Measurements from ENCODE around the gene SPRR2G. TPM values are rescaled to one million over a fixed set of nuclear protein-coding genes. Genes with fewer than 3 reads are reported as not detected.

The SPRR2G gene
- total RNA-seq, 2 donors from 2014 or later = not detected

DNA sequence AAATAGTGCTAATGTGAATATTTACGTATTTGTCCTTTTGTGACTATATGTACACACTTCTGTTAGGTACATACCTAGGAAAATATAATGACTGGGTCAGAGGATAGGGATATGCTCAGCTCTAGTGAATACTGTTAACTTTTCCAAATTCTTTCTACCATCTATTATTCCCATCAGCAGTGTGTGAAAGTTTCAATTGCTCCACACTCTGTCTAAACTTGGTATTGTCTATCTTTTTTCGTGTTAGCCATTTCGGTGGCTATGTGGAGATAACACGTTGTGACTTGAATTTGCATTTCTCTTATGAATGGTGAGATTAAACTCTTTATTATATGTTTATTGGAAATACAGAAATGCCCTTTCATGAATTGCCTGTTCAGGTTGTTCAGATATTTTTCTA, 29.9 kb upstream of the SPRR2G start:
- Histone ChIP-seq H3K27ac (no peak overlapping the region), H3K36me3 (replicated peaks in 1 of 2; ENCODE audit: insufficient read depth in 1 of 2, low read depth in 2 of 2) (no peaks in the 10 kb centered on the region), H3K4me3 (no peak overlapping the region), H3K9me3 (no peaks in the 10 kb centered on the region), H3K27me3 (no peaks in the 10 kb centered on the region), H3K4me1 (no peaks in the 10 kb centered on the region)
- DNase-seq = no peak
- ATAC-seq = peak; percentile 60
- TF ChIP-seq POLR2A (IDR thresholded peaks at IDR 0.05) = no peak
- TF ChIP-seq, protein P1, sequence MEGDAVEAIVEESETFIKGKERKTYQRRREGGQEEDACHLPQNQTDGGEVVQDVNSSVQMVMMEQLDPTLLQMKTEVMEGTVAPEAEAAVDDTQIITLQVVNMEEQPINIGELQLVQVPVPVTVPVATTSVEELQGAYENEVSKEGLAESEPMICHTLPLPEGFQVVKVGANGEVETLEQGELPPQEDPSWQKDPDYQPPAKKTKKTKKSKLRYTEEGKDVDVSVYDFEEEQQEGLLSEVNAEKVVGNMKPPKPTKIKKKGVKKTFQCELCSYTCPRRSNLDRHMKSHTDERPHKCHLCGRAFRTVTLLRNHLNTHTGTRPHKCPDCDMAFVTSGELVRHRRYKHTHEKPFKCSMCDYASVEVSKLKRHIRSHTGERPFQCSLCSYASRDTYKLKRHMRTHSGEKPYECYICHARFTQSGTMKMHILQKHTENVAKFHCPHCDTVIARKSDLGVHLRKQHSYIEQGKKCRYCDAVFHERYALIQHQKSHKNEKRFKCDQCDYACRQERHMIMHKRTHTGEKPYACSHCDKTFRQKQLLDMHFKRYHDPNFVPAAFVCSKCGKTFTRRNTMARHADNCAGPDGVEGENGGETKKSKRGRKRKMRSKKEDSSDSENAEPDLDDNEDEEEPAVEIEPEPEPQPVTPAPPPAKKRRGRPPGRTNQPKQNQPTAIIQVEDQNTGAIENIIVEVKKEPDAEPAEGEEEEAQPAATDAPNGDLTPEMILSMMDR (IDR thresholded peaks at IDR 0.05) = peak in 3 of 7 experiments; percentile 30 to 46 (median 32)
- intact Hi-C loops (cut with DNase I) = no loop called here
- WGBS, 2 donors = 39 to 54% methylated on average over 4 of the region's 4 CpGs

DNA sequence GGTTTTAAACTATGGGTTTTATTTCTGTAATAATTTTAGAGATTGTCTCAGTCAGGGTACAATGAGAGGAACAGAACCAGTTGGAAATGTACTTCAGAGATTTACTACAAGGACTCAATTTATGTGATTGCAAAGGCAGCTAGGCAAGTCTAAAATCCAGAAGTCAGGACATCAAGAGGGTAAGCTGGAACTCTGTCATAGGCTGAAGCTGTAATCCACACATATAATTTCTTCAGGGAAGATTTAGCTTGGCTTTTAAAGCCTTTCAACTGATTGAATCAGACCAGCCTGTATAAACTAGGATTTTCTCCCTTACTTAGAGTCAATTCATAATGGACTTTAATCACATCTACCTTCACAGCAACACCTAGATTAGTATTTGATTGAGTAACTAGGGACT, 28.2 kb upstream of the SPRR2G start:
- Histone ChIP-seq H3K9me3 (no peaks in the 10 kb centered on the region), H3K27me3 (no peaks in the 10 kb centered on the region), H3K4me1 (no peaks in the 10 kb centered on the region), H3K36me3 (replicated peaks in 1 of 2; ENCODE audit: insufficient read depth in 1 of 2, low read depth in 2 of 2) (no peaks in the 10 kb centered on the region), H3K27ac (no peak overlapping the region), H3K4me3 (no peak overlapping the region)
- intact Hi-C loops (cut with DNase I) = no loop called here
- ATAC-seq (no peak), DNase-seq (no peak)
- no peak for TF ChIP-seq POLR2A (IDR thresholded peaks at IDR 0.05)
- TF ChIP-seq, protein P1 (IDR thresholded peaks at IDR 0.05) = no peak

DNA sequence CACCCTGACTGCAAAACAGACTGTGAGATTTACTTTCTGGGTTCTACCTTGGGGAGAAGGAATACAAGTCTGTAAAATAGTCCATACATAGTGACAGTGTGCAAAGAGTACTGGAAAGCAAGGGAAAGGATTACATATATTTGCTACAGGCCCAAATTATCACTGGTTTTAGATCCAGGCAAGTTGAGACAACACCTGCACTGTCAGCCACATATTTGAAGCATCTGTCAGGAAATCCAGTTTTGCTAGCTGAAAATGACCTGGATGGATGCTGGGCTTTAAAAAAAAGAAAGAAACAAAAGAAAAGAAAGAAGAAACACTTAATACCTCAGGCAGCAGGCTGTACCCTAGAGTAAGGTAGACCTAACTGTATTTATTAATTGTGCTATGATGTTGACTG, 23.9 kb upstream of the SPRR2G start:
- no peaks in the 10 kb centered on the region for H3K36me3 ChIP-seq (replicated peaks in 1 of 2; ENCODE audit: insufficient read depth in 1 of 2, low read depth in 2 of 2)
- no peak for ATAC-seq
- no peak for DNase-seq
- intact Hi-C loops (cut with DNase I) = no loop called here
- H3K4me1 ChIP-seq = no peaks in the 10 kb centered on the region
- no peak overlapping the region for H3K4me3 ChIP-seq
- no peaks in the 10 kb centered on the region for H3K9me3 ChIP-seq
- H3K27me3 ChIP-seq = no peaks in the 10 kb centered on the region
- TF ChIP-seq POLR2A (IDR thresholded peaks at IDR 0.05) = no peak
- TF ChIP-seq, protein P1 (IDR thresholded peaks at IDR 0.05) = no peak
- H3K27ac ChIP-seq = no peak overlapping the region

DNA sequence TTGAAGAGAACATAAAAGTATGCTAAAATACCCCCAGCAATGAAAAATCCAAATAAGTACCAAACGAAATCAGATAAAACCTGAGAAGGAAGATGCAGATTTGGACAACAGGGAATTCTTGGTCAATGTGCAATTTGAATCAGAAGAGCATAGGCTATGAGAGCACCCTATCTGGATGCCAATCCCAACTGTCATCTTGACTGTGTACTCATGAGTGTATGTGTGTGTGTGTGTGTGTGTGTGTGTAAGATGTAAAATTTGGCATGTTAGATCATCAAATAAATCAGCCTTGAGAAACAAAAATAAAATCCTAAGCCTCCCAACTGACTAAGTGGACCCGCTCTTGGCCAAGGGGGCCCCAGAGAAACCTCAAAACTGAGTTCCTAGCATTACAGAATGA, 18.0 kb upstream of the SPRR2G start:
- DNase-seq (no peak), ATAC-seq (no peak)
- no peak overlapping the region for H3K27ac ChIP-seq
- intact Hi-C loops (cut with DNase I) = no loop called here
- 70 to 74% methylated on average over 2 of the region's 2 CpGs for WGBS, 2 donors
- no peaks in the 10 kb centered on the region for H3K9me3 ChIP-seq
- no peaks in the 10 kb centered on the region for H3K4me1 ChIP-seq
- H3K4me3 ChIP-seq = no peak overlapping the region
- H3K36me3 ChIP-seq (replicated peaks in 1 of 2; ENCODE audit: insufficient read depth in 1 of 2, low read depth in 2 of 2) = no peaks in the 10 kb centered on the region
- TF ChIP-seq, protein P1 (IDR thresholded peaks at IDR 0.05) = no peak
- TF ChIP-seq POLR2A (IDR thresholded peaks at IDR 0.05) = no peak
- H3K27me3 ChIP-seq = no peaks in the 10 kb centered on the region

DNA sequence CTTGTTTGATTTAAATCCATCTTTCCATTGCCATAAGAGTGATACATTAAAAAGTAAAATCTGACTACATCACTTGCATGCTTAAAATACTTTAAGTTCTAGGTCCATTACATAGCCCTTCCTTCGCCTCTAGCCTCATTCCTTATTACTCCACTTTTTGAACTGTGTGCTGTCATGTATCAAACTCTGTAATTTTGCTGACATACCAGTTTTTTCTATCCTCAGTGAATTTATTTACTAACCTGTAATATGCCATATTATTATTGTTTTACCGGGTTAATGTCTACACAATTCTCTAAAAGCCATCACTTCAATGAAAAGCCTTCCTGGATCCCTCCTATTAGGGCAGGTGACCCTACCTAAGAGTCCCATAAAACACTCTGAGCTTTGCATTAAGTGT, 4.9 kb upstream of the SPRR2G start:
- no peak for TF ChIP-seq POLR2A (IDR thresholded peaks at IDR 0.05)
- TF ChIP-seq, protein P1 (IDR thresholded peaks at IDR 0.05) = no peak
- Histone ChIP-seq H3K27me3 (no peaks in the 10 kb centered on the region), H3K36me3 (replicated peaks in 1 of 2; ENCODE audit: insufficient read depth in 1 of 2, low read depth in 2 of 2) (no peaks in the 10 kb centered on the region), H3K27ac (no peak overlapping the region), H3K4me3 (no peak overlapping the region), H3K4me1 (no peaks in the 10 kb centered on the region), H3K9me3 (no peaks in the 10 kb centered on the region)
- ATAC-seq (no peak), DNase-seq (no peak)
- intact Hi-C loops (cut with DNase I) = no loop called here
- WGBS, 2 donors = 87 to 91% methylated on average over 2 of the region's 2 CpGs
